NCI-H446 treated with DMSO at 0.1 percent for 48 hours (cell line): Measurements from ENCODE around the gene LTA4H.
"Not testable (repeated sequence)": the region's sequence is repeated elsewhere in the genome, so short reads cannot be mapped to it uniquely, and the experiment has no call there.

Experiments
- DNase-seq: peaks from one replicate; lab custom pipeline; 2025; lab: John Stamatoyannopoulos, UW

The LTA4H gene

GRCh38 chr12:95990136-95990535 is 45.3 kb downstream of the LTA4H start:
- no peak for DNase-seq

- no peak for DNase-seq
Observed at GRCh38 chr12:95989504-95990123, 45.8 kb downstream of the LTA4H start.

GRCh38 chr12:95988506-95989275 is 46.7 kb downstream of the LTA4H start:
- no peak for DNase-seq

GRCh38 chr12:95986635-95987570 is 48.5 kb downstream of the LTA4H start:
- no peak for DNase-seq

- DNase-seq: no peak
Observed at GRCh38 chr12:95984682-95985081, 50.7 kb downstream of the LTA4H start.

GRCh38 chr12:95982602-95983001 is 52.8 kb downstream of the LTA4H start:
- no peak for DNase-seq

GRCh38 chr12:95980437-95980836 is 55.0 kb downstream of the LTA4H start:
- no peak for DNase-seq

- no peak for DNase-seq
Observed at GRCh38 chr12:95978774-95979173, 56.6 kb downstream of the LTA4H start.

- no peak for DNase-seq
Observed at GRCh38 chr12:95978351-95978750, 57.0 kb downstream of the LTA4H start.

GRCh38 chr12:95977764-95978305 is 57.6 kb downstream of the LTA4H start:
- no peak for DNase-seq

GRCh38 chr12:95976416-95976832 is 59.0 kb downstream of the LTA4H start:
- no peak for DNase-seq

- DNase-seq: no peak
Observed at GRCh38 chr12:95975491-95975890, 59.9 kb downstream of the LTA4H start.

GRCh38 chr12:95974358-95974757 is 61.0 kb downstream of the LTA4H start:
- no peak for DNase-seq

- DNase-seq: no peak
Observed at GRCh38 chr12:95972832-95973456, 62.4 kb downstream of the LTA4H start.

GRCh38 chr12:95970905-95971304 is 64.5 kb downstream of the LTA4H start:
- no peak for DNase-seq

GRCh38 chr12:95969116-95969515 is 66.3 kb downstream of the LTA4H start:
- DNase-seq: not testable (repeated sequence)

GRCh38 chr12:95967301-95967700 is 68.1 kb downstream of the LTA4H start:
- DNase-seq: no peak

GRCh38 chr12:95966287-95966870 is 69.0 kb downstream of the LTA4H start:
- no peak for DNase-seq

- no peak for DNase-seq
Observed at GRCh38 chr12:95963096-95963495, 72.3 kb downstream of the LTA4H start.

GRCh38 chr12:95962222-95962621 is 73.2 kb downstream of the LTA4H start:
- no peak for DNase-seq

- no peak for DNase-seq
Observed at GRCh38 chr12:95960241-95960640, 75.1 kb downstream of the LTA4H start.
